IPS-20b (cell line): ENCODE measurements around the gene FGFRL1.

Source experiments
- H3K27ac ChIP-seq: one replicate; pipeline ENCODE4 v1.5.1; 2013; ENCODE audit warnings: low read length
- H3K27me3 ChIP-seq: 2 replicates; pipeline ENCODE4 v1.6.1; 2013; ENCODE audit warnings: mild to moderate bottlenecking, low read length, inconsistent platforms; ENCODE audit not compliant: insufficient read depth
- H3K36me3 ChIP-seq: 2 replicates; pipeline ENCODE4 v1.6.1; 2013; ENCODE audit warnings: low read depth, mild to moderate bottlenecking, inconsistent platforms, low read length, moderate library complexity; ENCODE audit not compliant: insufficient read depth
- H3K4me1 ChIP-seq: 2 replicates; pipeline ENCODE4 v1.6.1; 2013; ENCODE audit warnings: mild to moderate bottlenecking, control low read depth, inconsistent platforms, low read length, moderate library complexity; ENCODE audit not compliant: insufficient read depth
- H3K4me3 ChIP-seq: 2 replicates; pipeline ENCODE4 v1.5.1; 2013; ENCODE audit warnings: mild to moderate bottlenecking, low read length, inconsistent platforms
- H3K9ac ChIP-seq: 2 replicates; pipeline ENCODE4 v1.6.1; 2013; ENCODE audit warnings: low read depth, mild to moderate bottlenecking, inconsistent platforms, low read length, moderate library complexity
- H3K9me3 ChIP-seq: 2 replicates; pipeline ENCODE4 v1.6.1; 2013; ENCODE audit warnings: mild to moderate bottlenecking, low read depth, low read length, inconsistent platforms; ENCODE audit not compliant: insufficient read depth

The FGFRL1 gene

GRCh38 chr4:1075225-1075624, 63.8 kb downstream of the FGFRL1 start:
- H3K9me3 ChIP-seq = peaks cover 9% of the 10 kb centered on the region; the same call in 1 of the 2 replicates
- H3K27me3 ChIP-seq = peaks cover 16% of the 10 kb centered on the region; the same call in 1 of the 2 replicates
- no peak overlapping the region for H3K9ac ChIP-seq
- no peaks in the 10 kb centered on the region for H3K36me3 ChIP-seq
- H3K4me1 ChIP-seq = no peaks in the 10 kb centered on the region
- H3K27ac ChIP-seq = no peak overlapping the region
- H3K4me3 ChIP-seq = no peak overlapping the region

- H3K27me3 ChIP-seq = peaks cover 17% of the 10 kb centered on the region; the same call in 1 of the 2 replicates
These were observed 64.6 kb downstream of the FGFRL1 start for GRCh38 chr4:1075809-1076699.

More at GRCh38 chr4:1075809-1076699, 64.6 kb downstream of the FGFRL1 start:
- Histone ChIP-seq H3K9ac (no peak overlapping the region), H3K36me3 (no peaks in the 10 kb centered on the region), H3K4me3 (no peak overlapping the region), H3K4me1 (no peaks in the 10 kb centered on the region), H3K9me3 (peaks cover 9% of the 10 kb centered on the region; the same call in 1 of the 2 replicates), H3K27ac (no peak overlapping the region)
